SK-N-SH (cell line): ENCODE results near the gene ATP5F1E. TPM values are rescaled to one million over a fixed set of nuclear protein-coding genes. Genes with fewer than 3 reads are reported as not detected.

Source experiments
- CTCF ChIA-PET: fragments of 300-600, 350-600 bp; formaldehyde crosslinking; extraction: SDS; loops from one replicate; lab custom pipeline; 2021; lab: Yijun Ruan, JAX
- POLR2A ChIA-PET: fragments of 350-600 bp; sonication (Branson Sonifier 250); formaldehyde crosslinking; extraction: SDS; loops from one replicate; lab custom pipeline; 2020; ENCODE audit warnings: antibody characterized with exemption, inconsistent platforms; lab: Yijun Ruan, JAX
- DNase-seq: peaks from one replicate; pipeline ENCODE4 v3.0.0; 2012
- H2AFZ ChIP-seq: fragments of 200-600 bp; sonication (generic); 2 replicates; pipeline ENCODE4 v1.8.1; 2016; ENCODE audit warnings: antibody characterized with exemption, mild to moderate bottlenecking, low read depth
- H3F3A ChIP-seq: fragments of 200-600 bp; sonication (generic); replicated peaks from 2 replicates; pipeline ENCODE3; 2016; ENCODE audit warnings: antibody characterized with exemption, mild to moderate bottlenecking; ENCODE audit not compliant: insufficient read depth
- H3K27ac ChIP-seq, 2 experiments: fragments of 200-500 bp in 1 of 2; fragments of 200-600 bp in 1 of 2; sonication (Bioruptor generic) in 1 of 2; sonication (generic), shearing (Covaris generic) in 1 of 2; 2 replicates each; pipeline versions ENCODE4 v1.5.1 to v1.6.1; 2014 to 2016; ENCODE audit warnings: low read depth in 2 of 2, inconsistent platforms in 1 of 2, low read length in 1 of 2, mild to moderate bottlenecking in 1 of 2, mixed read lengths in 1 of 2
- H3K27me3 ChIP-seq: fragments of 200-600 bp; sonication (generic), shearing (Covaris generic); 2 replicates; pipeline ENCODE4 v1.6.1; 2016; ENCODE audit warnings: mixed run types; ENCODE audit not compliant: insufficient read depth
- H3K36me3 ChIP-seq, 2 experiments: fragments of 200-500 bp in 1 of 2; fragments of 200-600 bp in 1 of 2; sonication (Bioruptor generic) in 1 of 2; sonication (generic) in 1 of 2; replicated peaks in 1 of 2; 2 replicates each; pipeline versions ENCODE3 to v1.5.1; 2014 to 2016; ENCODE audit warnings: low read length in 1 of 2, mild to moderate bottlenecking in 1 of 2; ENCODE audit not compliant: insufficient read depth in 2 of 2, control insufficient read depth in 1 of 2
- H3K4me1 ChIP-seq, 2 experiments: fragments of 200-500 bp in 1 of 2; fragments of 200-600 bp in 1 of 2; sonication (Bioruptor generic) in 1 of 2; sonication (generic), shearing (Covaris generic) in 1 of 2; 2 replicates each; pipeline versions ENCODE4 v1.5.1 to v1.6.1; 2014 to 2016; ENCODE audit warnings: low read depth in 1 of 2, low read length in 1 of 2, mixed run types in 1 of 2; ENCODE audit not compliant: insufficient read depth in 2 of 2, control insufficient read depth in 1 of 2
- H3K4me2 ChIP-seq: fragments of 200-600 bp; sonication (generic), shearing (Covaris generic); 2 replicates; pipeline ENCODE4 v1.6.1; 2017; ENCODE audit warnings: mixed run types
- H3K4me3 ChIP-seq, 2 experiments: fragments of 200-500 bp in 1 of 2; fragments of 200-600 bp in 1 of 2; sonication (Bioruptor generic) in 1 of 2; sonication (generic), shearing (Covaris generic) in 1 of 2; 2 replicates each; pipeline versions ENCODE4 v1.5.1 to v1.8.1; 2014 to 2016; ENCODE audit warnings: low read depth in 2 of 2, inconsistent platforms in 1 of 2, low read length in 1 of 2, mild to moderate bottlenecking in 1 of 2, mixed read lengths in 1 of 2, moderate library complexity in 1 of 2
- H3K79me2 ChIP-seq: fragments of 200-600 bp; sonication (generic); 2 replicates; pipeline ENCODE4 v1.8.1; 2017; ENCODE audit warnings: mild to moderate bottlenecking; ENCODE audit not compliant: insufficient read depth
- H3K9ac ChIP-seq: fragments of 200-600 bp; sonication (generic); 2 replicates; pipeline ENCODE4 v1.6.1; 2017; ENCODE audit warnings: mixed run types
- H3K9me2 ChIP-seq: fragments of 200-600 bp; sonication (generic); 2 replicates; pipeline ENCODE4 v1.6.1; 2017; ENCODE audit warnings: mixed run types
- H3K9me3 ChIP-seq: fragments of 200-600 bp; sonication (generic); 2 replicates; pipeline ENCODE4 v1.6.1; 2017; ENCODE audit warnings: mixed run types, mild to moderate bottlenecking, moderate library complexity
- H4K20me1 ChIP-seq: fragments of 200-600 bp; sonication (generic); 2 replicates; pipeline ENCODE4 v1.6.1; 2017; ENCODE audit warnings: mild to moderate bottlenecking, mixed run types; ENCODE audit not compliant: insufficient read depth
- ELF1 ChIP-seq: IDR thresholded peaks from 2 replicates; pipeline ENCODE4 v1.4.0; 2012
- EZH2phosphoT487 ChIP-seq: fragments of 200-600 bp; sonication (generic); IDR thresholded peaks from 2 replicates; pipeline ENCODE4 v1.6.1; 2017; ENCODE audit warnings: low read depth, mixed run types, mild to moderate bottlenecking, antibody characterized with exemption, moderate library complexity, borderline replicate concordance
- FOSL2 ChIP-seq: IDR thresholded peaks from 2 replicates; pipeline ENCODE4 v1.4.0; 2012; ENCODE audit warnings: low read depth, mild to moderate bottlenecking, moderate library complexity, borderline replicate concordance
- GABPA ChIP-seq: IDR thresholded peaks from 2 replicates; pipeline ENCODE4 v1.4.0; 2012; ENCODE audit warnings: low read depth, mild to moderate bottlenecking
- GATA2 ChIP-seq: sonication (generic); formaldehyde crosslinking; IDR thresholded peaks from 2 replicates; pipeline ENCODE4 v1.5.0; 2020; ENCODE audit warnings: mild to moderate bottlenecking, missing genetic modification reagents
- NFIC ChIP-seq: IDR thresholded peaks from 2 replicates; pipeline ENCODE4 v1.4.0; 2012; ENCODE audit warnings: borderline replicate concordance
- RAD21 ChIP-seq: IDR thresholded peaks from 2 replicates; pipeline ENCODE4 v1.6.1; 2012; ENCODE audit warnings: mild to moderate bottlenecking, low read length
- RFX5 ChIP-seq: IDR thresholded peaks from 2 replicates; pipeline ENCODE4 v1.6.1; 2012; ENCODE audit warnings: mild to moderate bottlenecking, improper control_type of control experiment, low read length
- TCF12 ChIP-seq: IDR thresholded peaks from 2 replicates; pipeline ENCODE4 v1.4.0; 2012
- TEAD4 ChIP-seq: IDR thresholded peaks from 2 replicates; pipeline ENCODE4 v1.4.0; 2012; ENCODE audit warnings: mild to moderate bottlenecking, borderline replicate concordance; ENCODE audit not compliant: insufficient read depth
- WGBS: methylation state at CpG from one replicate; pipeline ENCODE4 v1.1.6; 2017; ENCODE audit warnings: low lambda C conversion rate; 5-methylcytosine and 5-hydroxymethylcytosine counted together
- polyA plus RNA-seq, 3 experiments: library from polyadenylated mRNA; depleted of rRNA; stranded (reverse); fragments of >200 nt; gene quantifications; 2 replicates each; pipeline ENCODE4 v1.2.3, GENCODE V29; 2012
- TF ChIP-seq, protein P1 (sequence below): IDR thresholded peaks from 2 replicates; pipeline ENCODE4 v1.6.1; 2012; ENCODE audit warnings: mild to moderate bottlenecking, low read depth, low read length, moderate library complexity
- TF ChIP-seq, protein P2 (sequence below): fragments of 200-600 bp; sonication (generic); IDR thresholded peaks from 2 replicates; pipeline ENCODE4 v1.6.1; 2017; ENCODE audit warnings: antibody characterized with exemption, mild to moderate bottlenecking, moderate library complexity
- TF ChIP-seq, protein P3 (sequence below): fragments of 150-350 bp; IDR thresholded peaks from 2 replicates; pipeline ENCODE4 v1.6.1; 2017; ENCODE audit warnings: antibody characterized with exemption, low read length, low read depth, borderline replicate concordance
- TF ChIP-seq, protein P4 (sequence below): IDR thresholded peaks from 2 replicates; pipeline ENCODE4 v1.4.0; 2012; ENCODE audit warnings: low read depth, borderline replicate concordance

ATP5F1E gene
- polyA plus RNA-seq, 1 of the 3 experiments (the other 2 are of a cell fraction): 60.8 TPM

DNA sequence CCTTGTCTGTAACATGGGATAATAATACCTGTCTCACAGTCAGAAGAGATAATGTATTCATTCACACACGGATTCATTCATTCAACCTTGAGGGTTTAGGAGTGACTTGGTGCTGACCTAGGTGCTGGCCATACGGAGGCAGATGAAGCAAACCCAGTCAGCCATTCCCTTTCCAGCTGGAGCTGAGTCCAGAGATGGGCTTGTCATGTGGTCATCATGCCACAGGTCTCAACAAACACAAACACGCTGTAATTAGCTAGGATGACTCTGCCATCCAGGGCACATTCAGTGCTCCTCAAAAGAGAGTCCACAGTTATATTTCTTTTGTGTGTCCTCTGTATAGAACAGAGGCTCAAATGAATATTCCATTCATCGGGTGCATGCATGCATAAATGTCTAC lies 29.9 kb upstream of the ATP5F1E start:
- DNase-seq: no peak
- POLR2A ChIA-PET: no interaction called here
- TF ChIP-seq NFIC (no peak), EZH2phosphoT487 (no peak), RFX5 (no peak), ELF1 (no peak), TEAD4 (no peak)
- TF ChIP-seq, protein P1, sequence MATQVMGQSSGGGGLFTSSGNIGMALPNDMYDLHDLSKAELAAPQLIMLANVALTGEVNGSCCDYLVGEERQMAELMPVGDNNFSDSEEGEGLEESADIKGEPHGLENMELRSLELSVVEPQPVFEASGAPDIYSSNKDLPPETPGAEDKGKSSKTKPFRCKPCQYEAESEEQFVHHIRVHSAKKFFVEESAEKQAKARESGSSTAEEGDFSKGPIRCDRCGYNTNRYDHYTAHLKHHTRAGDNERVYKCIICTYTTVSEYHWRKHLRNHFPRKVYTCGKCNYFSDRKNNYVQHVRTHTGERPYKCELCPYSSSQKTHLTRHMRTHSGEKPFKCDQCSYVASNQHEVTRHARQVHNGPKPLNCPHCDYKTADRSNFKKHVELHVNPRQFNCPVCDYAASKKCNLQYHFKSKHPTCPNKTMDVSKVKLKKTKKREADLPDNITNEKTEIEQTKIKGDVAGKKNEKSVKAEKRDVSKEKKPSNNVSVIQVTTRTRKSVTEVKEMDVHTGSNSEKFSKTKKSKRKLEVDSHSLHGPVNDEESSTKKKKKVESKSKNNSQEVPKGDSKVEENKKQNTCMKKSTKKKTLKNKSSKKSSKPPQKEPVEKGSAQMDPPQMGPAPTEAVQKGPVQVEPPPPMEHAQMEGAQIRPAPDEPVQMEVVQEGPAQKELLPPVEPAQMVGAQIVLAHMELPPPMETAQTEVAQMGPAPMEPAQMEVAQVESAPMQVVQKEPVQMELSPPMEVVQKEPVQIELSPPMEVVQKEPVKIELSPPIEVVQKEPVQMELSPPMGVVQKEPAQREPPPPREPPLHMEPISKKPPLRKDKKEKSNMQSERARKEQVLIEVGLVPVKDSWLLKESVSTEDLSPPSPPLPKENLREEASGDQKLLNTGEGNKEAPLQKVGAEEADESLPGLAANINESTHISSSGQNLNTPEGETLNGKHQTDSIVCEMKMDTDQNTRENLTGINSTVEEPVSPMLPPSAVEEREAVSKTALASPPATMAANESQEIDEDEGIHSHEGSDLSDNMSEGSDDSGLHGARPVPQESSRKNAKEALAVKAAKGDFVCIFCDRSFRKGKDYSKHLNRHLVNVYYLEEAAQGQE: peak; percentile 75; the same call in 1 of the 2 replicates
- H2AFZ ChIP-seq: no peak overlapping the region
- H3K9me3 ChIP-seq: peaks cover 6% of the 10 kb centered on the region; the same call in 1 of the 2 replicates
- no peak overlapping the region for H3K4me2 ChIP-seq
- no peaks in the 10 kb centered on the region for H4K20me1 ChIP-seq
- no peaks in the 10 kb centered on the region for H3F3A ChIP-seq
- no peaks in the 10 kb centered on the region for H3K36me3 ChIP-seq
- H3K9ac ChIP-seq: no peak overlapping the region
- 87% methylated on average over 4 of the region's 4 CpGs for WGBS
- H3K9me2 ChIP-seq: no peaks in the 10 kb centered on the region
- CTCF ChIA-PET: interaction anchor here (1.2 to 1.7 kb wide), 2 partner anchors 9 to 20 kb away, joined by 3 to 4 read pairs; no protein-coding TSS in a partner anchor
- no peak overlapping the region; a peak in 1 of 4 replicates for H3K27ac ChIP-seq
- H3K79me2 ChIP-seq: no peaks in the 10 kb centered on the region
- H3K27me3 ChIP-seq: no peaks in the 10 kb centered on the region
- peaks cover 8 to 16% of the 10 kb centered on the region in 2 experiments; a peak in 3 of 4 replicates for H3K4me1 ChIP-seq
- no peak overlapping the region for H3K4me3 ChIP-seq

DNA sequence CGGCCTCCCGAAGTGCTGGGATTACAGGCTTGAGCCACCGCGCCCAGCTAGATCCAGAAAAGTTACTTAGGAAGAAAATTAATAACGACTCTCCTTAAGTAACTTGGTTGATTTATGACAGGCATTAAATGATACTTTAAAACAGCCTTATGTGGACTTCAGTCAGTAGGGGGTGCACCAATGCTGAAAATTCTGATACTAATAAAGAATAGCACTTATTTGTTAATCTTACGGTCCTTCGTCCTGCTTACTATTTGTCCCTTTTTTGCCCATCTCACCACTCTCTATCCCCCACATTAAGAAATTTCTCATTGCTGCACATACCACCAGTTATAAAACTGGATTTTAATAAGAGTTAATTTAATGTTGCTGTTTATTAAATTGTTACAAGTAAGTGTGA lies 23.2 kb upstream of the ATP5F1E start:
- no peak overlapping the region for H3K4me3 ChIP-seq
- no peak overlapping the region for H2AFZ ChIP-seq
- peaks cover 6% of the 10 kb centered on the region; the same call in 1 of the 2 replicates for H3K9me3 ChIP-seq
- no peaks in the 10 kb centered on the region for H3K79me2 ChIP-seq
- no peaks in the 10 kb centered on the region for H3K27me3 ChIP-seq
- H3K4me2 ChIP-seq: no peak overlapping the region
- DNase-seq: no peak
- H3K9me2 ChIP-seq: no peaks in the 10 kb centered on the region
- ChIA-PET POLR2A (no interaction called here), CTCF (interaction anchor here (0.6 to 1.3 kb wide), 4 partner anchors 12 to 398 kb away, joined by 3 to 4 read pairs (median 3); no protein-coding TSS in a partner anchor)
- H3K4me1 ChIP-seq: no peaks in the 10 kb centered on the region
- no peaks in the 10 kb centered on the region for H3F3A ChIP-seq
- H4K20me1 ChIP-seq: no peaks in the 10 kb centered on the region
- no peak overlapping the region for H3K27ac ChIP-seq
- H3K36me3 ChIP-seq: no peaks in the 10 kb centered on the region
- H3K9ac ChIP-seq: no peak overlapping the region
- WGBS: 75% methylated on average over 7 of the region's 7 CpGs
- TF ChIP-seq, protein P2, sequence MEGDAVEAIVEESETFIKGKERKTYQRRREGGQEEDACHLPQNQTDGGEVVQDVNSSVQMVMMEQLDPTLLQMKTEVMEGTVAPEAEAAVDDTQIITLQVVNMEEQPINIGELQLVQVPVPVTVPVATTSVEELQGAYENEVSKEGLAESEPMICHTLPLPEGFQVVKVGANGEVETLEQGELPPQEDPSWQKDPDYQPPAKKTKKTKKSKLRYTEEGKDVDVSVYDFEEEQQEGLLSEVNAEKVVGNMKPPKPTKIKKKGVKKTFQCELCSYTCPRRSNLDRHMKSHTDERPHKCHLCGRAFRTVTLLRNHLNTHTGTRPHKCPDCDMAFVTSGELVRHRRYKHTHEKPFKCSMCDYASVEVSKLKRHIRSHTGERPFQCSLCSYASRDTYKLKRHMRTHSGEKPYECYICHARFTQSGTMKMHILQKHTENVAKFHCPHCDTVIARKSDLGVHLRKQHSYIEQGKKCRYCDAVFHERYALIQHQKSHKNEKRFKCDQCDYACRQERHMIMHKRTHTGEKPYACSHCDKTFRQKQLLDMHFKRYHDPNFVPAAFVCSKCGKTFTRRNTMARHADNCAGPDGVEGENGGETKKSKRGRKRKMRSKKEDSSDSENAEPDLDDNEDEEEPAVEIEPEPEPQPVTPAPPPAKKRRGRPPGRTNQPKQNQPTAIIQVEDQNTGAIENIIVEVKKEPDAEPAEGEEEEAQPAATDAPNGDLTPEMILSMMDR: peak; percentile 56
- TF ChIP-seq, protein P1: no peak
- TF ChIP-seq EZH2phosphoT487 (no peak), FOSL2 (no peak), GATA2 (CRISPR knock-in tag) (no peak), TCF12 (no peak), RAD21 (peak; percentile 67), GABPA (no peak)
- TF ChIP-seq, protein P3, sequence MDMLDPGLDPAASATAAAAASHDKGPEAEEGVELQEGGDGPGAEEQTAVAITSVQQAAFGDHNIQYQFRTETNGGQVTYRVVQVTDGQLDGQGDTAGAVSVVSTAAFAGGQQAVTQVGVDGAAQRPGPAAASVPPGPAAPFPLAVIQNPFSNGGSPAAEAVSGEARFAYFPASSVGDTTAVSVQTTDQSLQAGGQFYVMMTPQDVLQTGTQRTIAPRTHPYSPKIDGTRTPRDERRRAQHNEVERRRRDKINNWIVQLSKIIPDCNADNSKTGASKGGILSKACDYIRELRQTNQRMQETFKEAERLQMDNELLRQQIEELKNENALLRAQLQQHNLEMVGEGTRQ: no peak
- TF ChIP-seq, protein P4, sequence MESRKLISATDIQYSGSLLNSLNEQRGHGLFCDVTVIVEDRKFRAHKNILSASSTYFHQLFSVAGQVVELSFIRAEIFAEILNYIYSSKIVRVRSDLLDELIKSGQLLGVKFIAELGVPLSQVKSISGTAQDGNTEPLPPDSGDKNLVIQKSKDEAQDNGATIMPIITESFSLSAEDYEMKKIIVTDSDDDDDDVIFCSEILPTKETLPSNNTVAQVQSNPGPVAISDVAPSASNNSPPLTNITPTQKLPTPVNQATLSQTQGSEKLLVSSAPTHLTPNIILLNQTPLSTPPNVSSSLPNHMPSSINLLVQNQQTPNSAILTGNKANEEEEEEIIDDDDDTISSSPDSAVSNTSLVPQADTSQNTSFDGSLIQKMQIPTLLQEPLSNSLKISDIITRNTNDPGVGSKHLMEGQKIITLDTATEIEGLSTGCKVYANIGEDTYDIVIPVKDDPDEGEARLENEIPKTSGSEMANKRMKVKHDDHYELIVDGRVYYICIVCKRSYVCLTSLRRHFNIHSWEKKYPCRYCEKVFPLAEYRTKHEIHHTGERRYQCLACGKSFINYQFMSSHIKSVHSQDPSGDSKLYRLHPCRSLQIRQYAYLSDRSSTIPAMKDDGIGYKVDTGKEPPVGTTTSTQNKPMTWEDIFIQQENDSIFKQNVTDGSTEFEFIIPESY: no peak
